Fibroblast of villous mesenchyme (primary cell): Measurements from ENCODE around the gene STEAP2. TPM values are rescaled to one million over a fixed set of nuclear protein-coding genes. Genes with fewer than 3 reads are reported as not detected.

ENCODE experiments used
- DNase-seq: peaks from one replicate; pipeline ENCODE4 v3.0.0-alpha.2; 2010; ENCODE audit warnings: low read depth
- H3K4me3 ChIP-seq: 2 replicates; pipeline ENCODE4 v1.5.1; 2011; ENCODE audit warnings: low read depth, mild to moderate bottlenecking, low read length
- total RNA-seq: library from RNA; depleted of rRNA; stranded (reverse); fragments of >200 nt; gene quantifications from 2 replicates; pipeline ENCODE4 v1.2.3, GENCODE V29; 2012
- TF ChIP-seq, protein P1 (sequence below): IDR thresholded peaks from 2 replicates; pipeline ENCODE4 v1.5.1; 2012; ENCODE audit warnings: low read depth, mild to moderate bottlenecking, low read length; ENCODE audit not compliant: insufficient read depth

The STEAP2 gene
- total RNA-seq, 1 donor: 8.6 TPM

DNA sequence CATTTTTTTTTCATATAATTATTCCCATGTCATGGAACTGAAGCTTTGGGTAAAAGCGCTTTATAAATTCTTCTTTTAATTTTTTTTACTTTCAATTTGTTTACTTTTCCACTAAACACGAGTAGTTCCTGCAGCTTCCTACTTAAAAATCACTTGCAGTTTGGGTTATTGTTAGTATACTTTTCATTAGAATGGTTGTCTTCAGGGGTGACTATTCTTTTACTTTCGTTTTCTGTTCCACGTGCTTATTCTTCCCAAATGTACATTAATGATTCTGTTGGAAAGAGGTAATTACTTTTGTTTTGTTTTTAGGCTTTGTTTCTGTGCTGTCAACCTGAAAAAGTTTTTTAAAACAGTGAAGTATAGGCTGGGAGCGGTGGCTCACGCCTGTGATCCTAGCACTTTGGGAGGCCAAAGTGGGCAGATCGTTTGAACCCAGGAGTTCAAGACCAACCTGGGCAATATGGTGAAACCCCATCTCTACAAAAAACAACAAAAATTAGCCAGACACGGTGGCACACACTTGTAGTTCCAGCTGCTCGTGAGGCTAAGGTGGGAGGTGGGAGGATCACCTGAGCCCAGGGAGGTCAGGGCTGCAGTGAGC lies 28.2 kb downstream of the STEAP2 start:
- H3K4me3 ChIP-seq: no peak overlapping the region
- TF ChIP-seq, protein P1, sequence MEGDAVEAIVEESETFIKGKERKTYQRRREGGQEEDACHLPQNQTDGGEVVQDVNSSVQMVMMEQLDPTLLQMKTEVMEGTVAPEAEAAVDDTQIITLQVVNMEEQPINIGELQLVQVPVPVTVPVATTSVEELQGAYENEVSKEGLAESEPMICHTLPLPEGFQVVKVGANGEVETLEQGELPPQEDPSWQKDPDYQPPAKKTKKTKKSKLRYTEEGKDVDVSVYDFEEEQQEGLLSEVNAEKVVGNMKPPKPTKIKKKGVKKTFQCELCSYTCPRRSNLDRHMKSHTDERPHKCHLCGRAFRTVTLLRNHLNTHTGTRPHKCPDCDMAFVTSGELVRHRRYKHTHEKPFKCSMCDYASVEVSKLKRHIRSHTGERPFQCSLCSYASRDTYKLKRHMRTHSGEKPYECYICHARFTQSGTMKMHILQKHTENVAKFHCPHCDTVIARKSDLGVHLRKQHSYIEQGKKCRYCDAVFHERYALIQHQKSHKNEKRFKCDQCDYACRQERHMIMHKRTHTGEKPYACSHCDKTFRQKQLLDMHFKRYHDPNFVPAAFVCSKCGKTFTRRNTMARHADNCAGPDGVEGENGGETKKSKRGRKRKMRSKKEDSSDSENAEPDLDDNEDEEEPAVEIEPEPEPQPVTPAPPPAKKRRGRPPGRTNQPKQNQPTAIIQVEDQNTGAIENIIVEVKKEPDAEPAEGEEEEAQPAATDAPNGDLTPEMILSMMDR: no peak
- DNase-seq: no peak

GRCh38 chr7:90242369-90243168 lies 31.0 kb downstream of the STEAP2 start:
- DNase-seq: no peak
- TF ChIP-seq, protein P1: no peak
- H3K4me3 ChIP-seq: no peak overlapping the region

DNA sequence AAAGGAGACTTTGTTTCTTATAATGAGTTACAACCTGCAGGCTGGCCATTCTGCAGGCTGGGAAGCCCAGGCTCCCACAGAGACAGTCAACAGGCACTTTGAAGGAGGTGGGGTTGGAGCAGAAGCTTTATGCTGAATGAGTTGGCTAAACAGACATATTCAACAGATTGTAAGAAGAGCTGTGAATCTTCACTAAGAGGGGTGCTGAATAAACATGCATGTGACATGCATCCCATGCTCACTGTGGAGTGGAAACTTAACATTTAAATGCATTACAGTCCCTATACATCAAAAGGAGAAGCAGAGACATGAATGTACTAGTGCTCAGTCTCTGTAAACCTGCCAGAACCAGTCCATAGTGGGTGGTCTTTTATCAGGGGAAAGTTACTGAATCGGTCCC lies 32.0 kb downstream of the STEAP2 start:
- no peak overlapping the region for H3K4me3 ChIP-seq
- TF ChIP-seq, protein P1: no peak
- no peak for DNase-seq

GRCh38 chr7:90244565-90244908 lies 33.0 kb downstream of the STEAP2 start:
- TF ChIP-seq, protein P1: no peak
- no peak for DNase-seq

GRCh38 chr7:90244909-90245851 lies 33.6 kb downstream of the STEAP2 start, which contains the start of gene CFAP69:
CFAP69 (plus strand) TSS chr7:90245174; CDS start chr7:90245425, 251 bp downstream.
- peak within 1 kb of the TSS; percentile 94 for H3K4me3 ChIP-seq
- TF ChIP-seq, protein P1: peak; percentile 31
- DNase-seq: peak; percentile 82

More at GRCh38 chr7:90244565-90244908, 33.0 kb downstream of the STEAP2 start:
- peak overlapping the region; percentile 94 for H3K4me3 ChIP-seq

DNA sequence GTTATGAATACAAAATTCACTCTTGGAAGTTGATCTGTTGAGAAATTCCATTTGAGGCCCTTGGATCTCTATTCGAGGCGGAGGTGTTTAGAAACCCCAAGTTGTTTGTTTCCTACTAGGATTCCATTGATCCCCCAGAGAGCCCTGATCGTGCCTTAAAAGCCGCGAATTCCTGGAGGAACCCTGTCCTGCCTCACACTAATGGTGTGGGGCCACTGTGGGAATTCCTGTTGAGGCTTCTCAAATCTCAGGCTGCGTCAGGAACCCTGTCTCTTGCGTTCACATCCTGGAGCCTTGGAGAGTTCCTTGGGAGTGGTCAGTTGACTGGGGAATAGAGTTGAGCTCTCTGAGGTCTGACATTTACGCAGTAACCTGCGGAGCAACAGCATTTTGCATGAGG lies 34.6 kb downstream of the STEAP2 start:
- TF ChIP-seq, protein P1: no peak
- H3K4me3 ChIP-seq: no peak overlapping the region
- DNase-seq: peak; percentile 22
